KBM-7 (cell line): ENCODE results near the gene CHDH.

Source experiments
- DNase-seq: peaks from one replicate; pipeline ENCODE4 v3.0.0-alpha.2; 2015
- in situ Hi-C: fragments of 300-500 bp; cut with MboI; formaldehyde crosslinking; loops from 2 replicates; pipeline ENCODE4 v1.14.3; 2020; ENCODE audit warnings: low sequenced_read_pairs, low pct_unique_long_range_greater_than_20kb, mixed read lengths

CHDH gene

DNA sequence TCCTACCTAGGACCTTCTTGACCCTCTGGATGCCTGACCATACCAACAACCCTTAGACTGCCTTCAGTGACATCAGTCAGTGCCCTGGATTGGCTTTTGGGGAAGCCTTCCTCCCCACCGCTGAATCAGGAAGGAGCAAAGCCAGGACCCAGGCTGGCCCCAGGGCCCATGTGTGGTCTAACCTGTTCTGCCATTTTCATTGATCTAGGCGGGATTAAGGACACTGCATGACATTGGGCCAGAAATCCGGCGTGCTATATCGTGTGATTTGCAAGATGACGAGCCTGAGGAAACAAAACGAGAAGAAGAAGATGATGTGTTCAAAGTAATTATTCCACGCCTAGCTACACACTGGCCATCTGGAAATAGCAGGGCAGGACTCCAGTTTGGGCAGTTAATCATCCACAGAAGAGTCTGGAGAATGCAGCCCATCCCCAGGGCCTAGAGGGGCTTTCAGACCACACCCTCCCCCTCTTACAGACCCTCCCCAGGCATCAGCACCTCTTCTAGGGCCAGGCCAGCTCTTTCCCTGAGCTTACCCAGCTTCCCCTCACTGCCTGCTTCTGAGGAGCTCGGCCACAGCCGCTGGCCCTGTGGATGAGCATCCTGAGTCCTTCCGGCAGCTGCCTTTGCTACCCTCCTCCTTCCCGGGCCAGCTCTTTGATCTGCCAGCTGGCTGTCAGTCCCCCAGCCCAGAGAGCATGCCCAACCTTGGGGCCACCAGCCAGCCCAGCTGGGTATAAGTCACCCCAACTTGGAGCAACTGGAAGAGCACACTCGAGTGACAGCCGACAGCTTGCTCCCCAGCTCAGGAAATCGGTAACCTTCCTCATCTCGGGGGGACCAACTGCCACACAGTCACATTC, 45.9 kb downstream of the CHDH start:
- DNase-seq: no peak
- in situ Hi-C loops: no loop called here

- in situ Hi-C loops: no loop called here
- DNase-seq: no peak
Observed at GRCh38 chr3:53799338-53799865, 46.8 kb downstream of the CHDH start.

- in situ Hi-C loops: no loop called here
- DNase-seq: no peak
Observed at GRCh38 chr3:53798144-53798543, 48.1 kb downstream of the CHDH start.

DNA sequence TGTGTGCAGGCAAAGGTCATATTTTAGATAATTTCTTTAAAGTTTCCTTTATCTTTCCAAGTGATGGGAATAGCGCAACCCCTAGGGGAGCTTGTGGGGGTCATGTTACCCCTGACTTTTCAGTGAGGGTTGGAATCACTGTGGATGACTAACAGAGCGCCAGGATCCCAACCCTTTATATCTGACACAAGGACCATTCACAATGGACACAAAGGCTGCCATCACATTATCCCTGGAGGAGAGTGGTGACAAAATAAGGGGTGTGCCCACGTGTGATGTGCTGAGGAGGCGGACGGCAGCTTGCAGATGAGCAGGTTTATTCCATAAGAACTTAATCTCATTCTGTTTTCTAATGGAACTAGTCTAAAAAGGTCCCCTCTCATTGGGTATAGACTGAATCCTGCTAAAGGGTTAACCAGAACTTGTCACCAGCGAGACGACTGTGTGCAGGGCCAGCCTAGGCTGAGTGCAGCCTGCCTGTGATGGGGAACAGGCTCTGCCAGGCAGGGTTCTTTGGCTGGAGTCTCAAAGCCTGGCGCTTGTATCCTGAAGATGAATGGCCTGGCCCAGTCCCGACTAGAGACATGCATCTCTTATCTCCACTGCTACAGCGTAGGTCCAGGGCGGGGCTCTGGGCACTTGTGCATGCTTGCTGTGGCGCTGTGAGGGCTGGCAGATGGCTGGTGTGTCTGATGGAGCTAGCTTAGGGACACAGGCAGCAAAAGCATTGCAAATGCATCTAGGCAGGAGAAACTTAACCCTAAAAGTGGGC, 50.2 kb downstream of the CHDH start:
- DNase-seq: no peak
- in situ Hi-C loops: no loop called here

DNA sequence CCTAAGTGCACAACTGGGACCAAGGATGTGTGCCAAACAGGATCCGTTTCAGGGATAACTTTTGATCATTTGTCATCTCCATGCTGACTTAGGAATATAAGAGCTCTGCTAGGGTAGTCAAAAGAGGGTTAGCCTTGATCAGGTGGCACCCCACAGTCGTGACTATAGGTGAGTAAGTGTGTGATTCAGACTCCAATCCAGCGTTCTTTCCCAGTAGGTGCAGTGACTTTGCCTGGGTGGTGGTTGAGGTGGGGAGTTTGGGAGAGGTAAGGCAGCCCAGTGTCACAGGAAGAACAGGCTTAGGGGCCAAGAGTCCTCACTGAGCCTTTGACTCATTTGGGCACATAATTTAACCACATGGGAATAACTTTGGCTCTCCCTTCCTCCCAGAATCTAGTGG, 51.0 kb downstream of the CHDH start:
- DNase-seq: no peak
- in situ Hi-C loops: no loop called here

DNA sequence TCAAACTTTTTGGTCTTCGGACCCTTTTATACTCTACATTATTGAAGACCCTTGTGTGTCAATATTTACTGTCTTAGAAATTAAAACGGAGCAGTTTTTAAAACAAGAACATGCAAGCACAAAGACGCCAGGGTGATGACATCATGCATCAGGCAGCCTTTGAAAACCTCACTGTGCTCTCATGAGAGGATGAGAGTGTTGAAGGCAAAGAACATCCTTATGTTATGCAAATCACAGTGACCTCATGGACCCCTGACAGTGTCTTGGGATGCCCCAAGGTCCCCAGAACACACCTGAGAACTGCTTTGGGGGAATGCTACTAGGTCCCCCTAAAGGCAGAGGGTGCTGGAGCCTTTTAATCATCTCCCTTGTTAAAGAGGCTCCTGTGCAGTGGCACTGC, 51.6 kb downstream of the CHDH start:
- DNase-seq: no peak
- in situ Hi-C loops: no loop called here

DNA sequence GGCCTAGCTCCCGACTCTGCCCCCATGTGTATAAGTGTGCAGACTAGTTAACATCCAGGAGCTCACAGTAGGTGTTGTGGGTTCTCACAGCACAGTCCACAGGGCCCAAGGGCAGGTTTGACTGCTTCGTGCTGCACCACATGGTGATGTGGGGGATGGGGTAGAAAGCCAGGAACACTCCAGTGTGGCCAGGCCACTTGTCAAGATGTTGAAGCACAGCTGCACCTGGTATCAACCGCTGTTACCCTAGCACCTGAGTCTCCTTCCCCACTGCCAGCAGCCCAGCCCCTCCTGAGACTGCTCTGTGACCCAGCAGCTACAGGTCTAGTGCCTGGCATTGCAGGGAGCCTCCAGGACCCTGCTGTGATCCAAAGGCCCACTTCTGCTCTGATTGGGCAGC, 53.4 kb downstream of the CHDH start:
- in situ Hi-C loops: no loop called here

GRCh38 chr3:53791317-53791716, 54.9 kb downstream of the CHDH start:
- in situ Hi-C loops: no loop called here
- DNase-seq: no peak

More for the DNA sequence above, 53.4 kb downstream of the CHDH start:
- DNase-seq: no peak

- no peak for DNase-seq
- in situ Hi-C loops: no loop called here
Observed at GRCh38 chr3:53790470-53790869, 55.7 kb downstream of the CHDH start.

GRCh38 chr3:53789459-53789858, 56.8 kb downstream of the CHDH start:
- no peak for DNase-seq
- in situ Hi-C loops: no loop called here

GRCh38 chr3:53788038-53788437, 58.2 kb downstream of the CHDH start:
- in situ Hi-C loops: no loop called here
- DNase-seq: no peak

DNA sequence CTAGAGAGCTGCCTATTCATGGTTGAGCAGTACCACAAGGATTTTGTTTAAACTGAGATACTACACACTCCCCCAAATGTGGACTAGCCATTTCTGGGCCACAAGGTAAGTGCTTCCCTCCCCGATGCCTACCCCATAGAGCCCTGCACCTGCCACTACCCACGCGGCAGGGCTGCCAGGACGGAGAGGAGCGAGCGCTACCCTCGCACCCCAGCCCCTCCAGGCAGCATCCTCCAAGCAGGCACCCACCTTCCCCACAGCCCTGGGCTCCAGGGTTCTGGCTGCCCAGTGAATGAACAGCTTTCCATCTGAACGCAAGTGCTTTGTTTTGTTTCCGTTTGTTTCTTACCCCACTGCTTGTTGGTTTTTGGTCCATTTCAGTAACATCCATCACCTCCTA, 59.2 kb downstream of the CHDH start:
- in situ Hi-C loops: no loop called here
- DNase-seq: no peak

DNA sequence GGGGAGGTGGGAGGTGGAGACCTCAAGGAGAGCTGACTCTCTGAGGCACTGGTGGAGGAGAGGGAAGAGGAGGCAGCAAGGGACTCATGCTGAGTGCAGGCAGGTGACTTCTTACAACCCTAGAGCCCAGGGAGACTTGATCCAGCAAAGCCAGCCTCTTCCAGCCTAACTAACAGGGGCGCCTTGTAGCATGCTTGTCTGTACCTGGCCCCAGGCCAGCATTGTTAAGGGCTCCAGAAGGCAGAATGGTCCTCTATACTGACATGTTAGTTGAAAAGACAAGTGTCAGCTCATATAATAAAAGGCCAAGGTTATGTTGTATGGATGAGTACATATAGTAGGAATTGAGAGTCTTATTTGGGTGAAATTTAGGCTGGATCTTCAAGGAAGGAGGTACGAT, 65.4 kb downstream of the CHDH start:
- in situ Hi-C loops: no loop called here
- DNase-seq: no peak

GRCh38 chr3:53780171-53780570, 66.0 kb downstream of the CHDH start:
- no peak for DNase-seq
- in situ Hi-C loops: no loop called here

DNA sequence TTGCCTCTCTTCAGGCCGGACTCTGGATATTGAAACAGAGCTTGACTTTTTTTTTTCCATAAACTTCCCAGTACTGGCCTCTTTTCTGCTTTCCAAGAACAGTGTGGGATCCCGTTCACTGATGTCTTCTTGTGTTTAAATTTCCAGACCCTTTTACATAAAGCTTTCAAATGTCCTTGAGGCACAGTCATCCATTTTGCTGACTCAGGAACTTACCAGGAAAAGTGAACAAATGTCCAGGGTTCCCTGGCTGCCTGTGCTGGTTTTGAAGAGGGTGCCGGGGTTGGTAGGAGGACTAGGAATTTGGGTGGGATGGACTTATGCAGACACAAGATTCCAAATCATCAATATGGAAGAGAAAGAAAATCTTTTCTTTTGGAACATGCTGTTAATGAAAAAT, 68.1 kb downstream of the CHDH start:
- in situ Hi-C loops: no loop called here

DNA sequence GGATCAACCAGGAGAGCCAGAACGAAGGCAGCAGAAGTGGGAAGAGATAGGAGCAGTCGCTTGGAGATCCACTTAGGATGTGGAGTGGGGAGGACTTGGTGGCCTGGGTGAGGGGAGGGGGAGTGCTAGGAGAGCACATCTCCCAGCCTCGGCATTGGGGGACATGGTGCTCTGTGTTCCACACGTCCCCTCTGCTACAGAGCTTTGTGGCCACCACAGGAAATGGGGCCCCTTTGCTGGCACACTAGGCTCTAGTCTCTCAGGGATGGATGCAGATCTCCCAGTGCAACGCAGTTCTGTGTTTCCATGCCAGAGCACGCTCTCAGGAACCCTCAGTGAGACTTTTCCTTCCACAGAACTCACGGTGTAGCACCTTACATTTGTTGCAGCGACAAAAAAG, 68.8 kb downstream of the CHDH start:
- in situ Hi-C loops: no loop called here
- no peak for DNase-seq

More for the DNA sequence above, 68.1 kb downstream of the CHDH start:
- DNase-seq: no peak

GRCh38 chr3:53776494-53777101, 69.6 kb downstream of the CHDH start:
- DNase-seq: no peak
- in situ Hi-C loops: no loop called here

DNA sequence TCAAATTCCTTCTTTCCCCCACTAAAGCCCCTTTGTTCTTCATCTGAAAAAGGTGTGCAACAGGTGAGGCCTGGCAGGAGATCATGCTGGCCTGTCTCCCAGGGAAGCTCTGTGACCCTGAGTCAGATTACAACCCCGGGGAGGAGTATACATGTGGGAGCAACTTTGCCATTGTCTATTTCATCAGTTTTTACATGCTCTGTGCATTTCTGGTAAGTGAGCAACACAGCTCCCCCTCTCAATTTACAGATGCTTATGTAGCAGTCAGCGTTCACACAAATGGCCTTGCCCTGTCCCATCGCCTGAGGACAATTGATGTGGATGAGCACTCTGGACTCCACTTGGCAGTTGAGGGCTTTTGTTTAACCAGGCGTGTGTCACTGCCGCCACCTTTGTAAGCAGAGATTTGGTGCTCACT, 70.4 kb downstream of the CHDH start:
- in situ Hi-C loops: no loop called here
- DNase-seq: no peak

DNA sequence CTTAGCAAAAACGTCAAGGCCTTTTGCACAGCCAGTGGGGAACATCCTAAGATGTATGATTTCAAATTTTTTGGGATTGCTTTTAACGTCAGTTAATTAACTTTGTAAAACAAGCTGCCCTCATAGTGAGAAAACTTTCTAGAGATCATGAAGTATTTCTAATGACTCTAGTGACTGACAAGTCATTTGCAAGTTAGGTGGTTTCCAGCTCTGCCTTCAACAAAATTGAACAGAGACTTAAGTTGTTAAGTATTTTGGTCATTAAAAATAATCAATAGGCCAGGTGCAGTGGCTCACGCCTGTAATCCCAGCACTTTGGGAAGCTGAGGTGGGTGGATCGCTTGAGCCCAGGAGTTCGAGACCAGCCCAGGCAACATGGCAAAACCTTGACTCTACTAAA, 71.2 kb downstream of the CHDH start:
- in situ Hi-C loops: no loop called here
- no peak for DNase-seq

GRCh38 chr3:53774414-53774813, 71.8 kb downstream of the CHDH start:
- no peak for DNase-seq
- in situ Hi-C loops: no loop called here
